ES-I3 (cell line): ENCODE results near the gene ZDHHC7.
A peak's percentile ranks its signal among the peaks of the same experiment; 100 is the strongest.
"Not testable (repeated sequence)": the region's sequence is repeated elsewhere in the genome, so short reads cannot be mapped to it uniquely, and the experiment has no call there.

Source experiments
- H3K36me3 ChIP-seq: 2 replicates; pipeline ENCODE4 v1.6.1; 2013; ENCODE audit warnings: mild to moderate bottlenecking, low read length, control low read depth, moderate library complexity; ENCODE audit not compliant: insufficient read depth
- H3K4me1 ChIP-seq: 2 replicates; pipeline ENCODE4 v1.6.1; 2013; ENCODE audit warnings: mild to moderate bottlenecking, control low read depth, low read length; ENCODE audit not compliant: insufficient read depth
- H3K9ac ChIP-seq: 2 replicates; pipeline ENCODE4 v1.6.1; 2013; ENCODE audit warnings: low read depth, mild to moderate bottlenecking, low read length, moderate library complexity
- H3K9me3 ChIP-seq: 2 replicates; pipeline ENCODE4 v1.6.1; 2013; ENCODE audit warnings: mild to moderate bottlenecking, low read length, moderate library complexity; ENCODE audit not compliant: control insufficient read depth, insufficient read depth

Gene ZDHHC7

GRCh38 chr16:85034591-85035433 is 23.5 kb upstream of the ZDHHC7 start:
- peaks cover 8% of the 10 kb centered on the region for H3K4me1 ChIP-seq
- H3K9me3 ChIP-seq = no peaks in the 10 kb centered on the region
- no peaks in the 10 kb centered on the region for H3K36me3 ChIP-seq
- H3K9ac ChIP-seq = no peak overlapping the region

- Histone ChIP-seq H3K4me1 (peaks cover 22% of the 10 kb centered on the region), H3K9me3 (no peaks in the 10 kb centered on the region), H3K9ac (no peak overlapping the region), H3K36me3 (no peaks in the 10 kb centered on the region)
Observed at GRCh38 chr16:85033171-85033570, 21.8 kb upstream of the ZDHHC7 start.

- H3K9ac ChIP-seq, H3K36me3 ChIP-seq, H3K9me3 ChIP-seq: not testable (repeated sequence)
- peaks cover 22% of the 10 kb centered on the region for H3K4me1 ChIP-seq
Observed at GRCh38 chr16:85032187-85032586, 20.9 kb upstream of the ZDHHC7 start.

GRCh38 chr16:85031451-85031850 is 20.1 kb upstream of the ZDHHC7 start:
- Histone ChIP-seq H3K4me1 (peaks cover 22% of the 10 kb centered on the region), H3K9ac (no peak overlapping the region), H3K36me3 (no peaks in the 10 kb centered on the region), H3K9me3 (no peaks in the 10 kb centered on the region)

GRCh38 chr16:85029981-85030401 is 18.7 kb upstream of the ZDHHC7 start:
- H3K36me3 ChIP-seq = no peaks in the 10 kb centered on the region
- peaks cover 22% of the 10 kb centered on the region for H3K4me1 ChIP-seq
- H3K9ac ChIP-seq = no peak overlapping the region
- H3K9me3 ChIP-seq = no peaks in the 10 kb centered on the region

- Histone ChIP-seq H3K36me3 (no peaks in the 10 kb centered on the region), H3K9me3 (no peaks in the 10 kb centered on the region), H3K9ac (no peak overlapping the region), H3K4me1 (peaks cover 22% of the 10 kb centered on the region)
Observed at GRCh38 chr16:85029408-85029784, 18.1 kb upstream of the ZDHHC7 start.

GRCh38 chr16:85028685-85029407 is 17.5 kb upstream of the ZDHHC7 start:
- Histone ChIP-seq H3K4me1 (peaks cover 22% of the 10 kb centered on the region), H3K9me3 (no peaks in the 10 kb centered on the region), H3K36me3 (no peaks in the 10 kb centered on the region), H3K9ac (no peak overlapping the region; the same call in 1 of the 2 replicates)

- Histone ChIP-seq H3K4me1 (peaks cover 20% of the 10 kb centered on the region), H3K9me3 (no peaks in the 10 kb centered on the region), H3K36me3 (no peaks in the 10 kb centered on the region), H3K9ac (peak overlapping the region; percentile 80; the same call in 1 of the 2 replicates)
Observed at GRCh38 chr16:85027958-85028684, 16.8 kb upstream of the ZDHHC7 start.

- Histone ChIP-seq H3K36me3 (no peaks in the 10 kb centered on the region), H3K9ac (peak within 1 kb of the TSS; percentile 80), H3K4me1 (peaks cover 17% of the 10 kb centered on the region), H3K9me3 (no peaks in the 10 kb centered on the region)
Observed at GRCh38 chr16:85027349-85027957, 16.1 kb upstream of the ZDHHC7 start, which contains the start of gene KIAA0513. Gene KIAA0513 (plus strand): TSS chr16:85027795. CDS start chr16:85067072, 39,277 bp downstream.

- H3K36me3 ChIP-seq = no peaks in the 10 kb centered on the region
- peaks cover 17% of the 10 kb centered on the region for H3K4me1 ChIP-seq
- H3K9ac ChIP-seq = peak overlapping the region; percentile 80; the same call in 1 of the 2 replicates
- H3K9me3 ChIP-seq = no peaks in the 10 kb centered on the region
Observed at GRCh38 chr16:85026703-85027102, 15.4 kb upstream of the ZDHHC7 start.

GRCh38 chr16:85025781-85026653 is 14.7 kb upstream of the ZDHHC7 start:
- Histone ChIP-seq H3K4me1 (peaks cover 17% of the 10 kb centered on the region), H3K9me3 (no peaks in the 10 kb centered on the region), H3K36me3 (no peaks in the 10 kb centered on the region), H3K9ac (no peak overlapping the region)

GRCh38 chr16:85019659-85020245 is 8.4 kb upstream of the ZDHHC7 start:
- Histone ChIP-seq H3K9me3 (no peaks in the 10 kb centered on the region), H3K36me3 (no peaks in the 10 kb centered on the region), H3K4me1 (no peaks in the 10 kb centered on the region), H3K9ac (no peak overlapping the region)
